Gastroesophageal sphincter (tissue), 4 donors: ENCODE measurements around the gene ZNF529. TPM values are rescaled to one million over a fixed set of nuclear protein-coding genes. Genes with fewer than 3 reads are reported as not detected.

Source experiments
- total RNA-seq, 4 donors: library from RNA; depleted of rRNA; stranded (reverse); fragments of >200 nt; gene quantifications; one replicate each; pipeline ENCODE4 v1.1.0, GENCODE V29; 2016

ZNF529 gene
- total RNA-seq, 4 donors from 2014 or later: 13.2 to 25.2 (median 16.2) TPM

Other genes with a start within 250 kb of the ZNF529 start
- gene ZFP14, start 194.1 kb downstream of the ZNF529 start, total RNA-seq: 10 to 100 TPM in 1 of 4 donors, 1 to 10 TPM in 3; 3.6 to 10.6 (median 4.1) TPM
- 1 to 10 TPM; 5.9 to 8.0 (median 7.2) TPM for gene ZFP82, start 154.6 kb downstream of the ZNF529 start, total RNA-seq
- gene ZNF566, start 83.7 kb downstream of the ZNF529 start, total RNA-seq: 10 to 100 TPM; 12.6 to 24.2 (median 19.7) TPM
- 10 to 100 TPM in 1 of 4 donors, 1 to 10 TPM in 3; 6.9 to 13.9 (median 8.4) TPM for gene ZNF260, start 45.0 kb downstream of the ZNF529 start, total RNA-seq
- 10 to 100 TPM in 2 of 4 donors, 1 to 10 TPM in 2; 6.9 to 26.0 (median 16.6) TPM for gene ZNF382, start 32.0 kb upstream of the ZNF529 start, total RNA-seq
- gene ZNF461, start 93.5 kb upstream of the ZNF529 start, total RNA-seq: 10 to 100 TPM in 3 of 4 donors, 1 to 10 TPM in 1; 8.5 to 27.7 (median 17.1) TPM
- gene ZNF567, start 114.3 kb upstream of the ZNF529 start, total RNA-seq: 1 to 10 TPM; 6.2 to 9.6 (median 7.9) TPM
- gene ZNF850, start 199.5 kb upstream of the ZNF529 start, total RNA-seq: 1 to 10 TPM; 1.6 to 3.3 (median 2.0) TPM